MV-4-11 (cell line): ENCODE measurements around the gene SPRY4.
A peak's percentile ranks its signal among the peaks of the same experiment; 100 is the strongest.
"Not testable (repeated sequence)": the region's sequence is repeated elsewhere in the genome, so short reads cannot be mapped to it uniquely, and the experiment has no call there.

Experiments
- DNase-seq: peaks from one replicate; lab custom pipeline; 2025; lab: John Stamatoyannopoulos, UW

Gene SPRY4

GRCh38 chr5:142314109-142314508, 10.7 kb downstream of the SPRY4 start:
- DNase-seq: no peak

- DNase-seq: peak; percentile 8
These were observed 11.1 kb downstream of the SPRY4 start for GRCh38 chr5:142313682-142314081.

- no peak for DNase-seq
These were observed 11.5 kb downstream of the SPRY4 start for GRCh38 chr5:142313275-142313674.

- DNase-seq: no peak
These were observed 12.4 kb downstream of the SPRY4 start for GRCh38 chr5:142312399-142312798.

- no peak for DNase-seq
These were observed 13.1 kb downstream of the SPRY4 start for GRCh38 chr5:142311725-142312124.

- DNase-seq: no peak
These were observed 14.0 kb downstream of the SPRY4 start for GRCh38 chr5:142310803-142311202.

- DNase-seq: no peak
These were observed 15.0 kb downstream of the SPRY4 start for GRCh38 chr5:142309747-142310318.

- no peak for DNase-seq
These were observed 16.5 kb downstream of the SPRY4 start for GRCh38 chr5:142308358-142308757.

- no peak for DNase-seq
These were observed 17.5 kb downstream of the SPRY4 start for GRCh38 chr5:142307146-142307890.

GRCh38 chr5:142306077-142306502, 18.7 kb downstream of the SPRY4 start:
- no peak for DNase-seq

GRCh38 chr5:142305211-142305610, 19.6 kb downstream of the SPRY4 start:
- DNase-seq: no peak

- DNase-seq: no peak
These were observed 20.7 kb downstream of the SPRY4 start for GRCh38 chr5:142304013-142304701.

- no peak for DNase-seq
These were observed 21.3 kb downstream of the SPRY4 start for GRCh38 chr5:142303565-142303964.

- no peak for DNase-seq
These were observed 23.3 kb downstream of the SPRY4 start for GRCh38 chr5:142301540-142301939.

- DNase-seq: no peak
These were observed 24.1 kb downstream of the SPRY4 start for GRCh38 chr5:142300677-142301076.

GRCh38 chr5:142298789-142299188, 26.0 kb downstream of the SPRY4 start:
- DNase-seq: no peak

- DNase-seq: not testable (repeated sequence)
These were observed 27.0 kb downstream of the SPRY4 start for GRCh38 chr5:142297786-142298185.

- DNase-seq: no peak
These were observed 27.9 kb downstream of the SPRY4 start for GRCh38 chr5:142296914-142297417.

- DNase-seq: no peak
These were observed 28.6 kb downstream of the SPRY4 start for GRCh38 chr5:142295960-142296860.

- no peak for DNase-seq
These were observed 29.6 kb downstream of the SPRY4 start for GRCh38 chr5:142295084-142295758.

GRCh38 chr5:142293486-142293885, 31.3 kb downstream of the SPRY4 start:
- DNase-seq: no peak
